ENCODE measurements around the gene CHURC1. TPM values are rescaled to one million over a fixed set of nuclear protein-coding genes. Genes with fewer than 3 reads are reported as not detected.

Gene CHURC1
- total and polyA plus RNA-seq, 2 of the 8 experiments (the other 6 are each of a cell fraction or from before 2014, with no cell fraction given), result 50.2 to 59.3 TPM

GRCh38 chr14:64926398-64926995, 12.2 kb downstream of the CHURC1 start:
- Histone ChIP-seq H3K79me1 (ENCODE audit: low read depth, low read length) (no peaks in the 10 kb centered on the region), H4K20me1 (replicated peaks in 1 of 2; ENCODE audit: control insufficient read depth in 1 of 2, insufficient read depth in 2 of 2, low read length in 2 of 2) (no peaks in the 10 kb centered on the region), H2BK12ac (ENCODE audit: low read depth, low read length) (no peak overlapping the region), H2BK5ac (ENCODE audit: low read depth, low read length) (no peak overlapping the region), H3K4me2 (ENCODE audit: insufficient read depth in 1 of 2, low read depth in 2 of 2, low read length in 2 of 2) (no peak overlapping the region), H3K36me3 (ENCODE audit: control insufficient read depth in 2 of 4, insufficient read depth in 4 of 4, low read length in 3 of 4) (peaks cover 4 to 29% (median 9%) of the 10 kb centered on the region in 4 experiments), H4K91ac (replicated peaks; ENCODE audit: insufficient read length, low read length) (no peak overlapping the region), H2BK120ac (replicated peaks; ENCODE audit: low read depth, low read length) (no peak overlapping the region), H3K9ac (replicated peaks in 1 of 4; ENCODE audit: extremely low read depth in 1 of 4, low read depth in 3 of 4, low read length in 3 of 4) (no peak overlapping the region), H3K4me3 (ENCODE audit: extremely low read depth in 1 of 4, insufficient read depth in 2 of 4, low read depth in 3 of 4, low read length in 4 of 4) (no peak overlapping the region), H2BK15ac (ENCODE audit: low read length) (no peak overlapping the region), H3K4me1 (replicated peaks in 1 of 4; ENCODE audit: control insufficient read depth in 3 of 4, insufficient read depth in 4 of 4, low read length in 3 of 4) (peaks cover 0 to 3% (median 0%) of the 10 kb centered on the region in 4 experiments; a peak in 1 of 7 replicates), H4K8ac (ENCODE audit: extremely low read depth, insufficient read depth, low read length) (no peak overlapping the region), H2AK5ac (ENCODE audit: low read depth, low read length) (no peak overlapping the region), H3K14ac (ENCODE audit: insufficient read length) (no peak overlapping the region), H3K79me2 (ENCODE audit: control insufficient read depth in 1 of 2, insufficient read depth in 2 of 2, low read length in 2 of 2) (no peaks in the 10 kb centered on the region), H3K27ac (ENCODE audit: low read depth, low read length) (no peak overlapping the region), H3K23me2 (ENCODE audit: low read depth, low read length) (no peaks in the 10 kb centered on the region), H3K18ac (ENCODE audit: extremely low read depth, low read length) (no peak overlapping the region), H2BK20ac (ENCODE audit: low read length) (no peak overlapping the region), H3K56ac (replicated peaks; ENCODE audit: insufficient read length, low read depth, low read length) (no peak overlapping the region), H3K9me3 (ENCODE audit: insufficient read depth in 2 of 2, low read depth in 1 of 2, low read length in 1 of 2) (no peaks in the 10 kb centered on the region), H3K23ac (ENCODE audit: insufficient read length) (no peak overlapping the region), H2AFZ (ENCODE audit: low read length) (no peak overlapping the region), H3K27me3 (replicated peaks in 1 of 4; ENCODE audit: control insufficient read depth in 3 of 4, extremely low read depth in 1 of 4, insufficient read depth in 3 of 4, low read length in 3 of 4) (no peaks in the 10 kb centered on the region), H3K4ac (replicated peaks; ENCODE audit: insufficient read length, low read depth, low read length) (no peak overlapping the region), H4K5ac (ENCODE audit: insufficient read length, low read depth, low read length) (no peak overlapping the region)
- no peak for DNase-seq (ENCODE audit: low read depth in 1 of 2, low spot score in 2 of 2)
- CTCF ChIA-PET (ENCODE audit: partially characterized antibody), result interaction anchor here (0.9 to 1.5 kb wide), 5 partner anchors 10 to 104 kb away, joined by 3 to 7 read pairs (median 4); no protein-coding TSS in a partner anchor
- no peak for FAIRE-seq
- POLR2A ChIA-PET (ENCODE audit: partially characterized antibody), result interaction anchor here (0.8 to 2.0 kb wide), 4 partner anchors 9 to 19 kb away, joined by 3 to 7 read pairs (median 4); partner anchors contain the start of genes CHURC1 and GPX2
- TF ChIP-seq KDM1A (IDR thresholded peaks at IDR 0.05; ENCODE audit: borderline replicate concordance, low read length), result no peak
- TF ChIP-seq SAP30 (IDR thresholded peaks at IDR 0.05; ENCODE audit: insufficient read depth, insufficient replicate concordance, low read length), result no peak
- no peak for TF ChIP-seq CHD1 (IDR thresholded peaks at IDR 0.05; ENCODE audit: low read depth, low read length)
- TF ChIP-seq TAF7 (optimal IDR thresholded peaks at IDR 0.05; ENCODE audit: borderline replicate concordance, low read depth, low read length), result no peak
- no peak for TF ChIP-seq RBBP5 (IDR thresholded peaks at IDR 0.05; ENCODE audit: borderline replicate concordance, low read depth, low read length)
- TF ChIP-seq PHF8 (conservative IDR thresholded peaks at IDR 0.05; ENCODE audit: low read depth, low read length), result no peak
- TF ChIP-seq POLR2AphosphoS5 (IDR thresholded peaks at IDR 0.05; ENCODE audit: low read depth, low read length), result no peak
- no peak for TF ChIP-seq TCF12 (IDR thresholded peaks at IDR 0.05; ENCODE audit: low read depth, low read length)
- no peak for TF ChIP-seq CBX5 (IDR thresholded peaks at IDR 0.05; ENCODE audit: low read depth, low read length)
- no peak for TF ChIP-seq TBP (IDR thresholded peaks at IDR 0.05; ENCODE audit: low read depth, low read length)
- no peak for TF ChIP-seq SP1 (IDR thresholded peaks at IDR 0.05; ENCODE audit: low read depth, low read length)
- no peak for TF ChIP-seq CTBP2 (IDR thresholded peaks at IDR 0.05; ENCODE audit: borderline replicate concordance, insufficient read depth, insufficient read length, low read length)
- TF ChIP-seq ASH2L (IDR thresholded peaks at IDR 0.05; ENCODE audit: low read length), result no peak
- 94% methylated on average over 4 of the region's 4 CpGs; no CpG with 5 or more reads in 1 of the 2 experiments for WGBS, 2 experiments (ENCODE audit: extremely low coverage in 1 of 2, insufficient coverage in 1 of 2, insufficient read length in 1 of 2, insufficient replicate concordance in 2 of 2, low coverage in 1 of 2, low lambda C conversion rate in 2 of 2, missing lambda C conversion rate in 1 of 2)
